Measurements from ENCODE around the gene CERS6.
"Not testable (repeated sequence)": the region's sequence is repeated elsewhere in the genome, so short reads cannot be mapped to it uniquely, and the experiment has no call there.

Gene CERS6

DNA sequence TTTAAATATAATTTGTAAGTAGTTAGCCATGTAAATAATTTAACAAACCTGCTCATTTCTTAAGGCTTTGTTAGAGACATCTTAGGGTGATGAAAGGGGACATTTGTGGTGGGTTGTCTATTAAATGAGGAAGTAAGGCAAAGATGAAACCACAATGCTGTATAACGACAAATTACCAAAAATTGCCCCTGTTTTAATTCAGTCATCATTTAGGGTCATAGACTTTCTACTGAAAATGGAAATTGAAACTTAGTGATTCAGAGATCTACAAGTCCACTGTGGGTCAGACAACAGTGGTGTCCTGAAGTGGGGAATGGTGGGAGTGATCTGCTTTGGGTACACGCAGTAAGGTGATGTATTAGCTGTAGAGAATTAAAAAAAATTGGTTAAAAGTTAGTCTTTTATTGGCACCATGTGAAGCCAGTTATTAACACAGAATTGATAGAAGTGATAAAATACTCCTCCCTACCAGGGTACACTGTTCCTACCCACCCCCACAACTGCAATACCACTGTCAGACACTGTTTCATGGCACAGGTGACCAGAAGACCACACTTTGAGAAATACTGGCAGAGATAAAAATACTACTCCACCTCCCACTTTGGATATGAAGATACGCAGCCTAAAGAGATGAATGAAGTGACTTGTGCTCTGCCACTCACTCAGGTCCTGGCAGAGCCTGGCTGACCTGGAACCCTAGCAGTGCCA, 13.4 kb downstream of the CERS6 start:
- DNase-seq, result no peak

DNA sequence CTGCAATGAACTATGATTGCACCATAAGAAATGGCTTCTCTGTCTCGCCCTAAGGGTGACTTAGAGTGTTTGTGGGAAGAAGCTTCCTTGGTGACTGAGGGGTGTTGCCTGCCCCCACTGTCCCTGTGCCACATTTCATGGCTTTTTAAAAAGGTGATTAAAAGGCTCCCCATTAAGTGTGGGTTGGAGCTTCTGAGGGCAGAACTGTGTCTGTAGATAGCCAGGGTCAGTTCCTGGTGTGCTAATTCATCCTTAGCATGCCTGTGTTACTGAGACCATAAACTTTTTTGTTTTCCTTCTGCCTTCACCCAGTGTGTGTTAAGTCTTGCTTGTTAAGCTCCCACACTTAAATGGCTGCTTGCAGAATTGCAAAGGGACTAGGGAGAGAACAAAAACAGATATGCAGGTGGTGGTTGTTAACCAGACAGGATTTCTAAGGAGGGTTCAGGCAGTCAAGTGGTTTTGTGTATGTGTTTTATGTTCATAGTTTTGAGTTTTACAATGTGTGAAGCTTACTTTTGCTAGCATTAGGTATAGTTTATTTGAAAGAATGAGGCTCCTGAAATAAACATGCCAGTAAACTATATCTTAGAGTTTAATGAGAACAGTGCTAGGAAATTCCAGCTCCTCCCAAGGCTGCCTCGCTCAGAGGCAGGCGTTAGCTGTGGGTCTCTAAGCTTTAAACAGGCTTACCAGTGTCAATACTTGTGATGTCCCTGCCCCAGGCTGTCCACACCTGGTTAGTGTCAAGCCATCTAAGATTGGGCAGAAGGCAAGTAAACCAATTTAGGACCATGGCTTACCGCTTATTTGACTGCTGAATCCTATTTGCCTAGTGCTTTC, 14.5 kb downstream of the CERS6 start:
- DNase-seq, result no peak

DNA sequence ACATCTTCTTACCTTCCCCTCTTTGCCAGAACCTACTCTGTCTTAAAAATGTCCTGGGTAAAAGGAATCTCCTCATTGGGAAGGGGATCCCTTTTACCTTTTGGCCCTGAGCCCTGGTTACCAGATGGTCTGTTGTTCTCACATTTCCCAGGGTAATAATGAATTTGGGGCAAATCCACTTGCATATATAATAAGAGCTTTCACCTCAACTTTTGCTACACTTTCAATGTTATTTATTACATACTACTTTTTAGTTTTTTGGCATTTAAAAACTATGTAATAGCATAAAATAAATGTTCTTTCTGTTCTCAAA, 15.0 kb downstream of the CERS6 start:
- DNase-seq, result no peak

DNA sequence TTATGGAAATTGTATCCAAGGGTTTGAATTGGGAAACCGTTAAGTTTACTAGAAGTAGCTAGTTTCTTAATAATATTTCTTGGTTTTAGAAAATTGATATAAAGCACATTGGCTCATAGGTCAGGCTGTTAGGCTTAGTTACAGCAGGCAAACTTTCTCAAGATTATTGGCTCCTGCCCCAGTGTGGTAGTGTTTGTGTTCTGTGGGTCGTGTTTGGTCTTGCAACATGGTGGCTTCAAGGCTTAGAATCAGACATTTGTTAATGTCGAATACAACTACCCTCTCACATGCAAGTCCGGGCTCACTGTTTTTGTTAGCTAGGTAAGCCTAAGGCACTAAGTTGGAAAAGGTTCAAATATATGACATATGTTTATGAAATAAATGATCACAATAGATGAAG, 19.6 kb downstream of the CERS6 start:
- DNase-seq, result no peak

DNA sequence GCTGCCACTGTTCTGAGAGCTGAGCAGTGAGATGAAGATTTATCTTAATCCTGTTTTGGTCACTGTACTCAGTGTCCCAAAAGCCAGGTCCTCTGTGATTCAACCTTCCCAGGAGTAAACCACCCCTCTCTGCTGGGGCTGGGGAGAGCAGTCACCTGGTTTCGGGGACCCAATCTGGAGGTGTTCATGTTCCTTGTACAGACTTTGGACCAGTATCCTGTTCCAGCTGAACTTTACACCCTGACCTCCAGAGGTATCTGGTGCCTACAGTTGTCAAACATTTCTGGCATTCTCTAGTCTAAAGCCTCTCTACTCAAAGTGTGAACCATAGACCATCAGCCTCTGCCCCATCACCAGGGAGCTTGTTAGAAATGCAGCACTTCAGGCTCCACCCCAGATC, 22.1 kb downstream of the CERS6 start:
- no peak for DNase-seq

DNA sequence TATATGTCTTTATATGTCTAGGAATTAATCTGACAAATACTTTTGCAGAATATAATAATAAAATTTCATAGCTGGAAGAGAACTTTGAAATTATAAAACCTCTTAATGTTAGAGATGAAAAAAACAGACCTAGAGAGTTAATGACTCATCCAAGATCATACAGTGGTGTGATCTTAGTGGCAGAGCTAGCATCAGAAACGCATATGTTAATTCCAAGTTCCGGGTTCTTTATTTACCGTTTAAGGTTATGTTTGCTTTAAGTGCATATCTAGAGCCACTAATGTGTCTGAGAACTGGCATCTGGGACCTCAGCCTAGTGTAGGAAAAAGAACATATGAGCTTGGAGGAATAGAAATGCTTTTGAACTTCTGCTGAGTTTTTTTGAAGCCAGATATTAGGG, 24.3 kb downstream of the CERS6 start:
- no peak for DNase-seq

DNA sequence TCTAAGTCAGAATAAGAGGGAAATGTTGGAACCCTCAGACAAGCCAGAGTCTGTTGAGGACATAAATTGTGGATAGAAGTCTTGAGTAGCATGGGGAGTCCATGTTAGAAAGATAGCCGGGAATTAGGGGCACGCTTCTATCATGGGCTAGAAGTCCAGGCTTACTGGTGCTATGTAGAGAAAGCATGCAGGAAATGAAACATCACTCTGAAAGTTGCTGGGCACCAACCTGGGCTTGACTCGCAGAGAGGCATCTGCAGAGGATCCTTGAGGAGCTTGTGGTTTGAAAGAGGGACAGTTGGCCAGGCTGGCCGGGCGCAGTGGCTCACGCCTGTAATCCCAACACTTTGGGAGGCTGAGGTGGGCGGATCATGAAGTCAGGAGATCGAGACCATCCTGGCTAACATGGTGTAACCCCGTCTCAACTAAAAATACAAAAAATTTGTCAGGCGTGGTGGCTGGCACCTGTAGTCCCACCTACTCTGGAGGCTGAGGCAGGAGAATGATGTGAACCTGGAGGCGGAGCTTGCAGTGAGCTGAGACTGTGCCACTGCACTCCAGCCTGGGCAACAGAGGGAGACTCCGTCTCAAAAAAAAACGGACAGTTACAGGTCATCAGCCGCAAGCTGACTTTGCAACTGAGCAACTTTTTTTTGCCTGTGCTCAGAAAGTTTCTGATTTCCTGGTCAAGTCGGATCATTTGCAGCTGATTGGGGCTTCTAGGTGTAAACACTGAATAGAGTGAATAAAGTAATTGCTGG, 24.9 kb downstream of the CERS6 start:
- no peak for DNase-seq

DNA sequence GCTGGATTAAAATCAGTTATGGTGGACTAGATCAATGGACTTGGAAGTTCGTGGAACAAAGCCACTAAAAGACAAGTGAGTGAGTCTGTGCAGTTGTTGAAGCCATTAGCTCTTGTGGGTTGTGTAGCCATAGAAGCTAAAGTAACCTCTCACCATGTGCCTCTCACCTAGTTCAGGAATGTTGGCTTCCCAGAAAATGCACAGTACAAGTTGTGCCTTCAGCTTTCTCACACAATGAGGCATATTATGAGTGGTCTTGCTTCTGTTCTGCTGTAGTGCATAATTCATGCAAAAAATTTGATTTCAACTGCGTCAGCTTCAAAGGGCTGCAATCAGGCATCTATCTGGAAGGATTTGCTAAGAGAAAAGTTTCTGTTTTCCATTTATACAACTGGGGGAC, 26.2 kb downstream of the CERS6 start:
- no peak for DNase-seq

DNA sequence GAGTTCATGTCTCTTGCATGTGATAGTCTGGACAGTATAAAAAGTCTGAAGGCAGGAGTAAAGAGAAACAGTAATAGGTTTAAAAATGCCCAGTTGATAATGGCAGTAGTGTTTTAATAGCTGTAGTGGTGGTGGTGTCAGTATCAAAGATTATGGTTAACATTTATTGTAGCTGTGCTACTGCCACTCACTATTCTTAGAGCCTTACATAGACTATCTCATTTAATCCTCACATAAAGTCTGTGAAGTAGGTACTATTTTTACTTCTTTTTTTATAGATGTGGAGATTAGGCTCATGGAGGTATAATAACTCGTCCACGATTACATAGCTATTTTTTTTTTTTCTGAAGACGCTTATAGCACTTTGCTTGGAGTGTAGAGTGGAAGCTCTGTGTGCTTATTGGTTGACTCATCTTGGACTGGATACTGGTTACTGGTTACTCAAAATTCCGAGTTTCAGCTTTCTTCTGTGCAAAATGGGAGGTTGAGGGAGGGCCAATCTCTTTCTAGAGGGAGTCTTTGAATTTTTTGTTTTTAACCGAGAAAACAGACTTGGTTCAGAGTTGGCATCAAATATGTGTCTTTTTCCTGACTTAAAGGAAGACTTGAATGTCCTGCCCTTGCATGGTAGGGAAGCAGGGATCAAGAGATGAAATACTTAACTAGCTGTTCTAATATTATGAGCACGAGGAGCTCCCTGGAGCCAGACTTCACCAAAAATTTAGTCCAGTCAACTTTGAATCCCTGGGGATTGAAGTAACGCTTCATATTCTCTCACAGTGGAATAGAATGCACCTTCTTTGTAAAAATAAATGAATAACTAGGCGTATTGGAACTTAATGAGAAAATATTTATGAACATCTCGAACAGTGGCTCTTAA, 27.1 kb downstream of the CERS6 start:
- DNase-seq, result no peak

DNA sequence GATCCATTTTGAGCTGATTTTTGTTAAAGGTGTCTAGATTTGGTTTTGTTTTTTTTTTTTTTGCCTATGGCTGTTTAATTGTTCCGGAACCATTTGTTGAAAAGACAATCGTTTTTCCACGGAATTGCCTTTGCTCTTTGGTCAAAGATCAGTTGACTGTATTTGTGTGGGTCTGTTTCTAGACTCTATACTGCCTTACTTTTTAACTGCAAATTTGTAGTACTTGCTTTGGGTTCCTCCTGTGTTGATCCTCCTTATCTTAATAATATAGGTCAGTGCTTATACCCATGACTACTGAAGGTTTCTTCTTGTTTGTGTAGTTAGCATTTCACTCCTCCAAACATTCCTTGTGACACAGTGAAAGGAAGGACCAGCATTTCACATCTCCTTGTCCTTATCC, 30.4 kb downstream of the CERS6 start:
- DNase-seq, result no peak

DNA sequence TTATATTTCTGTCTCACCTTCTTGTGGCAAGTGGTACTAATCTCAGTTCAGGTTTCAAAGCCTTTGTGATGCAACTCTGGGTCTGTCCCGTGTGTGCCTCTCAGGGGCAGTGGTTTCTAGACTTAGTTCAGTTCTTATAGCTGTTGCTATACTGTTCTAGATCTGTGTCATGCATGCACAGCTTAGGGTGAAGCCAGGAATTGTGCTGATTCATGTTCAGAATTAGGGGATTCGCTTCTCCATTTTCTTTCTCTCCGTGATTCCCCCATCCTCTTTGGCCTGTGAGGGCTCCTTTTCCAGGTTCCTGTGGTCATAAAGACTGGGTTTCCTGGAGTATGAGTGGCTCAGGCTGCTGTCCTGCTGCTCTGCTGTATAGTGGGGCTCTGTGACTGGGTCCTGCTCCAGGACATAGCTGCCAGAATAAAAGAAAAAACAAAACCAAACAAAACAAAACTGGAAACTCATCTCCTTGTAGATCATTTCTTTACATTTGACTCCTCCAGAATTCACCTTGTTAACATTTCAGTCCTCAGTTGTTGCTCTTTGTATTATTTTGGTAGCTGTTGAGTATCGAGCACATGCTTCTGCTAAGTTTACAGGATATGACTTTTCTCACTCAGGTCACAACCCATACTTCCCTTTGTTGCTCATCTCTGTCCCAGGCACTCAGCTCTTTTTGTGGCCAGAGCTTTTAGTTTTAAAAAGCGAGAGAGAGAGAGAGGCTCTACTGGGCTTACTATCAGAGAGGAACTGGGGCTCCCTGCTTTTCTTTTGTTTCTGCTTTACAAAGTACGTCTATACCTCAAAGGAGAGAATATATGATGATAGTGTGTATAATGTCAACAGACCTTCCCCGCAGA, 34.2 kb downstream of the CERS6 start:
- DNase-seq, result no peak

DNA sequence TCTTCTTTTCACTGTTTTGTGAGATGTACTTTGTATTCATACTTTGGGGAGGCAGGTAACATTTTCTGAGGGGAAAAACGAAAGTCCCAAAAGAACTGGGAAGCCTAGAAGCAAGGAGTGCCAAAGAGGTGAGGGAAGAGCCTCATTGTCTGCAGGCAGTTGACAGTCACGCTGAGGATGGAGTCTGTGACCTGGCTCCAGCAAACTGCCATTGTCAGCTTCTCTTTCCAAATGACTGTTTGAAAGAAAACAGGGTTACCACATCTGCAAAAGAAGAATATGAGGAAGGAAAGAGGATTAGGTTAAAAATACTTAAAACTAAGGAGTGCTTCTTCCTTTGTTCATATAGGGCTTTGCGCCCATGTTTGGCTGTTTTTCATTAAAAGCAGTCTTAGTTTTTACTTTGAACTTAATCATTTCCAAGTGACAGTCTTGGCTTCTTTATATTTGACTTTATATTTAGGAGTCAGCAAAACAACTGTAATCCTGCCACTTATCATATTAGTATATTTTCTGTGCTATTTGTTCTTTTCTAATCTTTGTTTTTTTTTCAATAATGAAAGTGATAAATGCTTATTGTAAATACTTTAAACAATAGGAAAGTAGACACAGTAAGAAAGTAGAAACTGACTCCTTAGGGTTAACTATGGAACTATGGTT, 35.0 kb downstream of the CERS6 start:
- DNase-seq, result no peak

DNA sequence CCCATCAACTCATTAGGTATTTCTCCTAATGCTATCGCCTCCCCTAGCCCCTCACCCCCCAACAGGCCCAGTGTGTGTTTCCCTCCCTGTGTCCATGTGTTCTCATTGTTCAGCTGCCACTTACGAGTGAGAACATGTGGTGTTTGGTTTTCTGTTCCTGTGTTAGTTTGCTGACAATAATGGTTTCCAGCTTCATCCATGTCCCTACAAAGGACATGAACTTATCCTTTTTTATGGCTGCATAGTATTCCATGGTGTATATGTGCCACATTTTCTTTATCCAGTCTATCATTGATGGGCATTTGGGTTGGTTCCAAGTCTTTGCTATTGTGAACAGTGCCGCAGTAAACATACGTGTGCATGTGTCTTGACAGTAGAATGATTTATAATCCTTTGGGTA, 35.7 kb downstream of the CERS6 start:
- not testable (repeated sequence) for DNase-seq

DNA sequence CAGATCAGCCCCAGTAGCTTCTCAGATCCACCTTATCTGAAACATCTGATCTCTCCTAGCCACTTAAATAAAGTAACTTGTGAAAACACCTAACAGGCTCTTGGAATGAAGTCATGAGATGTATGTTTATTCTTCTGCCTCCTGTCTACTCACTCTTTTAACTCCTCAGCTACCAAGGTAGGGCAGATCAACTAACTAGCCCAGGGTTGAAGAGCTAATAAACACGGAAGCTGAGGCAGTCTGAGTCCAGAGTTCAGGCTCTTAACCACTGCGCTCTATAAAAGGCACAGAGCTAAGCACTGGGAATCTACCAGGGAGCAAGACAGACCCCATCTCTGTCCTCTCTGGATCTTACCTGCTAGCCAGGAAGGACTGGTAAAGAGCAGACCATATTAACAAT, 37.1 kb downstream of the CERS6 start:
- DNase-seq, result not testable (repeated sequence)

DNA sequence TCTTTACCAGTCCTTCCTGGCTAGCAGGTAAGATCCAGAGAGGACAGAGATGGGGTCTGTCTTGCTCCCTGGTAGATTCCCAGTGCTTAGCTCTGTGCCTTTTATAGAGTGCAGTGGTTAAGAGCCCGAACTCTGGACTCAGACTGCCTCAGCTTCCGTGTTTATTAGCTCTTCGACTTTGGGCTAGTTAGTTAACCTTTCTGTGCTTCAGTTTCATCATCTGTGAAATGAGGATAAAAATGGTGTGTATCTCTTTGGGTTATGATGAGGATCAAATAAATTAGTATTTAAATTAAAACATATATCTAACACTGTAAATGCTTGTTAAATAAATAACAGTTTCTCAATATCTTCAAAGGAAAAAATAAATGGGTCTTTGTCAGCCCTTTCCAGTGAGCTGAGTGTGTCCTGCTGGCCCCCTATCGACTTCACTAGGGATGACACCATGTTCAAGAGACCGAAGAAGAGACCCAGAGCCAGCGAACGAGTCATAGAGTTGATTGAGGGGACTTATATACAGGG, 38.2 kb downstream of the CERS6 start:
- no peak for DNase-seq

DNA sequence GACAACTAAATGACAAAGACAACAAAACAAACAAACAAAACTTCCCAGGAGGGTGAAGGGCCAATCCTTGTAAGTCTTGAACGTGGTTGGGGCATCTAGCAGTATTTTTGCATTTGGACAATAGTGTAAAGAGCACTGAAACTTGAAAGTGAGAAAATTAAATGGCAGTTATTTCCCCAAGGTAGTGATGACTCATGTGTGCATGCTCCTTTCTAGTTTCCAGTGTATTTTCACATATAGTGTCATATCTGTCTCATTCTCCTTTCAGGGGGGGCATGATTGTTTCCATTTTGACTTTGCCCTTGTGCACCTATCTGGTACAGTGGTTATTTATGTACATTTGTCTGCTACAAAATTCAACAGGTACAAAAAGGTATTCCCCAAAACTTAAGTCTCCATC, 39.5 kb downstream of the CERS6 start:
- no peak for DNase-seq

DNA sequence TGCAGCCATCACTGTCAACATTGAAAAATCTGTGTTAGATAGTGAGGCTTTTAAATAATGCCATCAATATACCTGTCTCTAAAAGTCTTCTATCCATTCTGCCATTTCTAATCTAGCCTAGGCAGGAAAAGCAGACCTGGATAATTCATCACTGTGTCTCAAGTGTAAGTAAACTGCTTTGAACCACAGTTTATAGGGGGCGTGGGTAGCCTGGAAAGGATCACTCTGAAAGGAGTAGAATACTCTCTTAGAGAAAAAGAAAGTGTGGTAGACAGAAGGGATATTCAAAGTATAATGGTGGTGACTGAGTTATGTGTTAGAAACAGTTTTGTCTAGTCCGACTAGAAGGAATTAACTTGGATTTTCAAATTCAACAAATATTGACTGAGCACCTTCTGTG, 40.8 kb downstream of the CERS6 start:
- DNase-seq, result no peak

DNA sequence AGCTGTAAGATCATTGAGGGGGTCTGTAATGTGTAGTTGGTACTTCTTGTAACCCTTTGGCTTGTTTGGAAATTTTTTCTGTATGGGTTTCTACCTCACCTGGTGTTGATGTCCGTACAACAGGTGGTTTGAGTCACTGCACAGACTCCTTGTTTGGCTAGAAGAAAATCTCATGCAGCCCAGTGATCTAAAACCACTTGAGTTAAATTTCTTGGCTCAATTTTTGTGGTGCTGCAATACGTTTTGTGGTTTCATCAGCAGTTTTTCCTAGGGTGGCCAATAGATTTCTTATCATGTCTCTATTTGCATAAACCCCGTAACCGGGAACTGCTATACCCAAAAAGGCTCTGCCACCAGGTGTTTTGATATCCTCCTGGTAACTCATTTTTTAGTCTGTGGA, 43.4 kb downstream of the CERS6 start:
- DNase-seq, result no peak

DNA sequence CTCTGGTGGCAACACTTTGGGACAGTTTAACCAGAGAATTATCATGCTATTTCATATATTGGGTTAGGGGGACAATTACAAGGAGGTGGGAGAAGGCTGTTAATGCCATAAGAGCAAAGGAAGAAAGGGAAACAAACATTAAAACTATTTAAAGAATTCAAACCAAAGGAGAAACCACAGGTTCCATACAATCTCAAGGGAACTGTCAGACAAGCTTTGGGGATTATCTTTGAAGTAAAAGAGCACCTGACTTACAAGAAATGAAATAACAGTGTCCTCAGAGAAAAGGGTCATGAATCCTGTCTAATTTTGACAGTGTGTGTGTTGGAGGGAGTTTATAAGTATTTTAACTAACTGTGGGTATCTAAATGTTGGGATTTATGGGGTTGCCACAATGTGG, 44.4 kb downstream of the CERS6 start:
- no peak for DNase-seq

DNA sequence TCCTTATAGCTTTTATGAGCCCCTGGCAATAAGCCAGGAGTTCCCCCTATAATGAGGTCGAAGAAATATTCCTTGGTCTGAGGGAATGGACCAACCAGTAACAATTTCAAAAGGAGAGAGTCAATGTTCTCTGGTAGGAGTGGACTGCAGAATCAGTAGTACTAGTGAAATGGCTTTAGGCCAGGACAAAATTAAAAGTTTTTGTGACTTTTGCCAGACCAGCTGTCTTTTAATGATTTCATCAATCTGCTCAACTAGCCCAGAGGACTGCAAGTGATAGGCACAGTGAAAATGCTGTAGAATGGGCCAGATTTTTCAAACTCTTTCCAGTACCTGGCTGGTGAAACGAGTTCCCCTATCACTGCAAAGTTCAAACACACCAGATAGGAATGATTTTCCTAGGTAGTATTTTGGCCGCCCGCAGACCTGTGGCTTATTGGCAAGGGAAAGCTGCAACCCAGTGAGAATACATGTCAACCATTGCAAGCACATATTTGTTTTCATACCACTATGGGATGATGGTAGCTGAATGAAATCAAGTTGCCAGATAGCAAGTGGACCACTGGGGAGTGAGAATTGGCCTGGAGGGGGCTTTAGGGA, 45.5 kb downstream of the CERS6 start:
- no peak for DNase-seq

DNA sequence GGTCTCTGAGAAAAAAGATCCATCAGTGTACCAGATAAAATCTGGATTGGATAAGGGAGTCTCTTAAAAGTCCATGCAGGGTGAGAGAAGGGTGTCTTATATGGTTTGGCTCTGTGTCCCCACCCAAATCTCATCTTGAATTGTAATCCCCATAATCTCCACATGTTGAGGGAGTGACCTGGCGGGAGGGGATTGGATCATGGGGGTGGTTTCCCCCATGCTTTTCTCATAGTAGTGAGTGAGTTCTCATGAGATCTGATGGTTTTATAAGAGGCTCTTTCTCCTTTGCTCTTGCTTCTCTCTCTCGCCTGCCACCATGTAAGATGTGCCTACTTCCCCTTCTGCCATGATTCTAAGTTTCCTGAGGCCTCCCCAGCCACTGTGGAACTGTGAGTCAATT, 46.8 kb downstream of the CERS6 start:
- not testable (repeated sequence) for DNase-seq
